ENCODE data around the gene NDUFS8.

GRCh38 chr11:68056317-68057285, 26.1 kb downstream of the NDUFS8 start:
- TF ChIP-seq CTCF (IDR thresholded peaks at IDR 0.05) = no peak
- TF ChIP-seq EZH2 (IDR thresholded peaks at IDR 0.05; ENCODE audit: borderline replicate concordance, insufficient read depth, low read depth, low read length, poor library complexity, severe bottlenecking) = no peak

All from B cell (primary cell).